Right lobe of liver (tissue), 6 donors: ENCODE data around the gene CAMTA1. TPM values are rescaled to one million over a fixed set of nuclear protein-coding genes. Genes with fewer than 3 reads are reported as not detected.

ENCODE experiments used
- ATAC-seq, 4 donors: fragments of 200-7000 bp; cut with Tn5 transposase; one replicate each; pipeline ENCODE4 v1.9.1; 2020; ENCODE audit warnings: mild to moderate bottlenecking in 4 of 4, moderate library complexity in 4 of 4
- DNase-seq, 3 donors: peaks; one replicate each; pipeline ENCODE4 v3.0.0-alpha.2; 2020
- H3K27ac ChIP-seq, 3 donors: fragments of 200-600 bp; one replicate each; pipeline ENCODE4 v1.8.0; 2022
- H3K27me3 ChIP-seq, 2 donors: fragments of 200-600 bp; one replicate each; pipeline ENCODE4 v1.8.0; 2022
- H3K36me3 ChIP-seq, 4 donors: fragments of 200-600 bp; sonication (generic) in 1 of 4; one replicate each; pipeline versions ENCODE4 v1.5.1 to v1.8.0; 2017 to 2022; ENCODE audit warnings: control low read depth in 1 of 4
- H3K4me1 ChIP-seq, 4 donors: fragments of 200-600 bp; sonication (generic) in 1 of 4; one replicate each; pipeline versions ENCODE4 v1.5.1 to v1.8.0; 2017 to 2022; ENCODE audit warnings: control low read depth in 1 of 4
- H3K4me3 ChIP-seq, 3 donors: fragments of 200-600 bp; one replicate each; pipeline ENCODE4 v1.8.0; 2022
- H3K9me3 ChIP-seq, 4 donors: fragments of 200-600 bp; sonication (generic) in 1 of 4; one replicate each; pipeline versions ENCODE4 v1.5.1 to v1.8.0; 2017 to 2022; ENCODE audit warnings: control low read depth in 1 of 4
- POLR2A ChIP-seq: fragments of 450-650 bp; IDR thresholded peaks from one replicate; pipeline ENCODE4 v1.6.1; 2017; ENCODE audit warnings: antibody characterized with exemption, mild to moderate bottlenecking
- WGBS: methylation state at CpG from one replicate; pipeline ENCODE4 v1.1.6; 2018; ENCODE audit warnings: low coverage, low lambda C conversion rate; ENCODE audit not compliant: insufficient coverage; ENCODE audit errors: missing lambda C conversion rate; 5-methylcytosine and 5-hydroxymethylcytosine counted together
- intact Hi-C, 2 donors: fragments of 100-400 bp; cut with DNase I; formaldehyde crosslinking; loops; one replicate each; pipeline versions ENCODE4 v1.11.2 to v1.14.1; 2022
- total RNA-seq, 6 experiments: library from RNA; depleted of rRNA in 2 of 6; stranded (reverse); fragments of >200 nt in 2 of 6; fragmentation: NEBNext Ultra II Directional in 3 of 6; extraction: Animal tissue kit (Norgen Biotek cat#: 25700) in 3 of 6; gene quantifications; one replicate each; pipeline versions ENCODE4 v1.1.0 to v1.2.4, GENCODE V29; 2016 to 2023
- TF ChIP-seq, protein P1 (sequence below), 4 donors: fragments of 200-600 bp in 3 of 4; fragments of 450-650 bp in 1 of 4; IDR thresholded peaks; one replicate each; pipeline versions ENCODE4 v1.5.1 to v1.8.0; 2016 to 2022; ENCODE audit warnings: antibody characterized with exemption in 4 of 4, mild to moderate bottlenecking in 2 of 4
- donor health status: DM: no; HTN: yes; CAD: no.
- donor health status: DM: no; HTN: no; CAD: no.
- donor health status: DM: no; HTN: no; CAD: no.
- donor health status: DM: no; HTN: yes; CAD: no.
- donor health status: DM: no; HTN: yes; CAD: no.

The CAMTA1 gene
- total RNA-seq, 6 experiments from 2014 or later: 32.3 to 49.4 (median 37.2) TPM

DNA sequence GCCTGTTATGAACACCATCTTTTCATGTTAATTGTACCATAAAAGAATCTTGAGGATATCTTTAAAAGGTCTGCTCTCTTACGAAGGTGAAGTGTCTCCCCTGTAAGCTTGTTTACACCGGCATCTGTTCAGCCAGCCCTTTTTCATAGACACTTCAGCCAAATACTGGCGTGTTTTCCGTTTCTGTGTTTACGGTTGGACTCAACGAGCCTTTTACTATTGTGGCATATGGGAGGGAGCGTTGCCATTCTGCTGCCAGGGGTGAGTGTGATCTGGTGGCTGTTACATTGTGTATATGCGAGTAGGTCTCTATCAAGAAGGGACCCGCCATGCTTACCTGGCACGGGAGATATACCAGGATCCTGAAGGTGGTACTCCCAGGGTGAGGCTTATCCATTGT, 433.8 kb downstream of the CAMTA1 start:
- 75% methylated on average over 7 of the region's 10 CpGs for WGBS

DNA sequence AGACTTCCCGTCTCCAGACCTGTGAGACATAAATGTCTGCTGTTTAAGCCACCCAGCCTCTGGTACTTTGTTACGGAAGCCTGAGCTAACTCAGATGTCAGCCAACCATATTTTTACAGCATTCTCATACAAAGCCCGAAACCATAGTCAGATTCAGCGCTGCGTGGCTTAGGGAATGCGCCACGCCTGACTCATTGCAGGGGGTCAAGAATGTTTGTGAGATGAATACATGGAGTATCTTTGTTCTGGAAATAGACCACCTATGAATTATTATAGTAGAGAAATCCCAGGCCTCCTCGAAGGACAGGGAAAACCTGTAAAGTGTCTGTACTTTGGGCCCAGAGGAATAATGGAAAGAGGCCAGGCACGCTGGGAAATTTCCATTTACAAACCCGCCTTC, 434.8 kb downstream of the CAMTA1 start:
- H3K27me3 ChIP-seq: no peaks in the 10 kb centered on the region
- H3K9me3 ChIP-seq: no peaks in the 10 kb centered on the region
- DNase-seq (no peak), ATAC-seq (no peak)
- H3K27ac ChIP-seq: no peak overlapping the region
- no peaks in the 10 kb centered on the region for H3K36me3 ChIP-seq
- no peak for TF ChIP-seq POLR2A
- TF ChIP-seq, protein P1, sequence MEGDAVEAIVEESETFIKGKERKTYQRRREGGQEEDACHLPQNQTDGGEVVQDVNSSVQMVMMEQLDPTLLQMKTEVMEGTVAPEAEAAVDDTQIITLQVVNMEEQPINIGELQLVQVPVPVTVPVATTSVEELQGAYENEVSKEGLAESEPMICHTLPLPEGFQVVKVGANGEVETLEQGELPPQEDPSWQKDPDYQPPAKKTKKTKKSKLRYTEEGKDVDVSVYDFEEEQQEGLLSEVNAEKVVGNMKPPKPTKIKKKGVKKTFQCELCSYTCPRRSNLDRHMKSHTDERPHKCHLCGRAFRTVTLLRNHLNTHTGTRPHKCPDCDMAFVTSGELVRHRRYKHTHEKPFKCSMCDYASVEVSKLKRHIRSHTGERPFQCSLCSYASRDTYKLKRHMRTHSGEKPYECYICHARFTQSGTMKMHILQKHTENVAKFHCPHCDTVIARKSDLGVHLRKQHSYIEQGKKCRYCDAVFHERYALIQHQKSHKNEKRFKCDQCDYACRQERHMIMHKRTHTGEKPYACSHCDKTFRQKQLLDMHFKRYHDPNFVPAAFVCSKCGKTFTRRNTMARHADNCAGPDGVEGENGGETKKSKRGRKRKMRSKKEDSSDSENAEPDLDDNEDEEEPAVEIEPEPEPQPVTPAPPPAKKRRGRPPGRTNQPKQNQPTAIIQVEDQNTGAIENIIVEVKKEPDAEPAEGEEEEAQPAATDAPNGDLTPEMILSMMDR (IDR thresholded peaks at IDR 0.05): no peak
- 80% methylated on average over 7 of the region's 10 CpGs for WGBS
- H3K4me3 ChIP-seq: no peak overlapping the region
- H3K4me1 ChIP-seq: no peaks in the 10 kb centered on the region
- intact Hi-C loops: loop anchor here (10.0 kb wide), 1 partner anchor 425 kb away; no protein-coding TSS in a partner anchor

More for the DNA sequence above, 433.8 kb downstream of the CAMTA1 start:
- TF ChIP-seq, protein P1 (IDR thresholded peaks at IDR 0.05): no peak
- TF ChIP-seq POLR2A: no peak
- Histone ChIP-seq H3K4me3 (no peak overlapping the region), H3K9me3 (no peaks in the 10 kb centered on the region), H3K4me1 (no peaks in the 10 kb centered on the region), H3K27me3 (no peaks in the 10 kb centered on the region), H3K27ac (no peak overlapping the region), H3K36me3 (no peaks in the 10 kb centered on the region)
- no peak for ATAC-seq
- intact Hi-C loops: loop anchor here (5.0 to 10.0 kb wide), 3 partner anchors 172 to 502 kb away; no protein-coding TSS in a partner anchor
- DNase-seq: no peak

DNA sequence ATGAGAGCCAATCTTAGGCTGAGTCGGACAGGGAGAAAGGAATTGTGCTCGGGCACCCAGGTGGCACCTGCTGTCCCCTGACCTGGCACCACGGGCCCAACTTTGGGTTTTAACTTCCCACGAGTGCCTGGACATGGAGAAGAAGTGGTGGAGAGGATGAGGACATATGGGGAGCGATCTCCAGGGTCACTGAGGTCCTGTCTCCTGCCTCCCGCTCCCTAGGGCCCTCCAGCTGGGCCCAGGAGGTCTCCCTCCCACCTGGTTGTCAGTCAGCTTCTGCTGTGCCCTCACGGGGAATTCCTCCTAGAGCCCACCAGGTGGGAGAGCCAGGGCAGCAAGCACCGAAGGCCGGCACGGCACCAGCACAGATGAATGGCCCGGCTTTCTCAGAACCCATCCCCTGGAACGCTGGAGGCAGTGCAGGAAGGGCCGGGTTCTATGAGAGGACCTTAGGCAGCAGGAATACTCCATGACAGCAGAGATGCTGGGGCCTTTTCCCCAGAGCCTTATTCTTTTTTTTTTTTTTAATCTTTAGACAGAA, 435.5 kb downstream of the CAMTA1 start:
- no peak for ATAC-seq
- no peak for TF ChIP-seq POLR2A
- TF ChIP-seq, protein P1 (IDR thresholded peaks at IDR 0.05): no peak
- intact Hi-C loops: loop anchor here (10.0 kb wide), 1 partner anchor 424 kb away; no protein-coding TSS in a partner anchor

GRCh38 chr1:7221826-7222694, 436.8 kb downstream of the CAMTA1 start:
- H3K4me1 ChIP-seq: no peaks in the 10 kb centered on the region
- H3K27ac ChIP-seq: no peak overlapping the region
- intact Hi-C loops: loop anchor here (10.0 kb wide), 1 partner anchor 423 kb away; no protein-coding TSS in a partner anchor
- no peaks in the 10 kb centered on the region for H3K27me3 ChIP-seq
- ATAC-seq: no peak
- no peak for DNase-seq
- WGBS: 37% methylated on average over 7 of the region's 15 CpGs
- no peak overlapping the region for H3K4me3 ChIP-seq
- H3K9me3 ChIP-seq: no peaks in the 10 kb centered on the region
- TF ChIP-seq POLR2A: no peak
- TF ChIP-seq, protein P1 (IDR thresholded peaks at IDR 0.05): no peak
- no peaks in the 10 kb centered on the region for H3K36me3 ChIP-seq

More for the DNA sequence above, 435.5 kb downstream of the CAMTA1 start:
- no peaks in the 10 kb centered on the region for H3K36me3 ChIP-seq
- no peak for DNase-seq
- no peaks in the 10 kb centered on the region for H3K9me3 ChIP-seq
- 54% methylated on average over 2 of the region's 13 CpGs for WGBS
- H3K27ac ChIP-seq: no peak overlapping the region
- H3K27me3 ChIP-seq: no peaks in the 10 kb centered on the region
- no peaks in the 10 kb centered on the region for H3K4me1 ChIP-seq
- no peak overlapping the region for H3K4me3 ChIP-seq
